Neural cell (in vitro differentiated cells): Measurements from ENCODE around the gene GLRX5.

Experiments used
- CTCF ChIP-seq: fragments of 450-650 bp; IDR thresholded peaks from 2 replicates; pipeline ENCODE4 v1.5.1; 2014; ENCODE audit warnings: antibody characterized with exemption, mild to moderate bottlenecking, moderate library complexity; ENCODE audit not compliant: poor library complexity, severe bottlenecking
- EZH2 ChIP-seq: fragments of 200-600, 300-800 bp; shearing (Covaris generic), sonication (generic); IDR thresholded peaks from 2 replicates; pipeline ENCODE4 v1.6.1; 2014; ENCODE audit warnings: antibody characterized with exemption, low read length, borderline replicate concordance, mild to moderate bottlenecking; ENCODE audit not compliant: insufficient read depth, poor library complexity, severe bottlenecking
- POLR2AphosphoS5 ChIP-seq: IDR thresholded peaks from 2 replicates; pipeline ENCODE4 v1.6.1; 2012
- RAD21 ChIP-seq: fragments of 450-650 bp; conservative IDR thresholded peaks from 2 replicates; pipeline ENCODE4 v1.6.1; 2014; ENCODE audit warnings: antibody characterized with exemption, mild to moderate bottlenecking, moderate library complexity
- SMC3 ChIP-seq: fragments of 450-650 bp; conservative IDR thresholded peaks from 2 replicates; pipeline ENCODE4 v1.6.1; 2014; ENCODE audit warnings: antibody characterized with exemption, mild to moderate bottlenecking, moderate library complexity; ENCODE audit not compliant: poor library complexity

DNA sequence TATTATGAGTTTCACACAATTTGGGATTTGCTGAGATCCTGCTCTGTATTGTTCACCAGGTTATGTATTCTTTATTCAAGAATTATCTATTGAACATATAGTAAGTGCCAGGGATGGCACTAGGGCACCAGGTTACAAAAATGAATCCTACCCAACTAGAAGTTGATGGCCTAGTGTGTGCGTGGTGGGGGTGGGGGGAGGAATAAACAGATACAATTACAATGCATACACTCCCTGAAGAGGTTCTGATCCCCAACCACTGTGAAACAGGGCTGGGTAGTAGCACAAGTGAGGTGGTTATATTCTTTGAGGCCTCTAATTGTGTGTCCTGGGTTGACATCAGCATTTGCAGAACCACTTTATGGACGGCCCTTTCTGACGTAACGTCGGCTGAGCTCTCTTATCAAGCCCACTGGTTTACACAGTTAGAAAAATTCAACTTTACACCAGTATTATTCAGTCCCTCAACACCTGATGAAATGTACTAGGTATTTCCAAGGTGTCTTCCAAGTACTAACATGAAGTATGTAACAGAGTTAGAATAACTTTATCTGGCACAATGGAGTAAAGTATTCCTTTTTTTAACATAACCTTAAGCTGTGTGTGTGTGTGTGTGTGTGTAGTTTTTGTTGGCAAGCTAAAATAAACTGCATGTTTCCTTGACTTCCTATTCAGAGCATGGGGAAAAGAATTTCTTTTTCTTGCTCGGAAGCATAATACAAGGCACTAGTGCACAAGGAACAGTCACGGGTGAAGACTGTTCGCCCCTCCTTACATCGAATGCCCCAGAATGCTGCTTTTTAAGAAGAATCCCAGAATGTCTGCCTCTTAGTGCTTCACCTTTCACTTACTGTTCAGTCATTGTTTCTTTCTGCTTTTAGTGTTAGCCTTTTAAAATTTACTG lies 8.1 kb upstream of the GLRX5 start:
- TF ChIP-seq EZH2 (no peak), CTCF (no peak), POLR2AphosphoS5 (no peak), RAD21 (no peak), SMC3 (no peak)
